Activated CD8-positive, alpha-beta T cell treated with anti-CD3 and anti-CD28 coated beads, Interleukin-2, amount 10 ng/mL, durations not matched to agents 7 days and 5 days (primary cell): ENCODE results near the gene HHIP. TPM values are rescaled to one million over a fixed set of nuclear protein-coding genes. Genes with fewer than 3 reads are reported as not detected.

Experiments used
- ATAC-seq: fragments of 150-1000 bp; cut with Tn5 transposase; one replicate; pipeline ENCODE4 v1.10.0; 2021; ENCODE audit warnings: moderate library complexity
- CTCF ChIA-PET: fragments of 350-600 bp; sonication (Branson Sonifier 250); formaldehyde crosslinking; loops from one replicate; lab custom pipeline; 2021; ENCODE audit warnings: antibody characterized with exemption; lab: Charles Lee
- POLR2A ChIA-PET: fragments of 350-600 bp; sonication (Branson Sonifier 250); formaldehyde crosslinking; loops from one replicate; lab custom pipeline; 2021; ENCODE audit warnings: antibody characterized with exemption; lab: Charles Lee
- DNase-seq: peaks from one replicate; pipeline ENCODE4 v3.0.0-alpha.2; 2020
- H3K27ac Mint-ChIP-seq: one replicate; pipeline ENCODE4 v1.8.0; 2021; ENCODE audit warnings: mild to moderate bottlenecking, mixed read lengths
- H3K27me3 Mint-ChIP-seq: one replicate; pipeline ENCODE4 v1.8.0; 2021; ENCODE audit warnings: low read depth, mixed read lengths
- H3K36me3 Mint-ChIP-seq: one replicate; pipeline ENCODE4 v1.8.0; 2021; ENCODE audit warnings: low read depth, mixed read lengths
- H3K4me1 Mint-ChIP-seq: one replicate; pipeline ENCODE4 v1.8.0; 2021; ENCODE audit warnings: low read depth, mixed read lengths
- H3K4me3 Mint-ChIP-seq: one replicate; pipeline ENCODE4 v1.8.0; 2021; ENCODE audit warnings: mild to moderate bottlenecking, mixed read lengths
- H3K9me3 Mint-ChIP-seq: one replicate; pipeline ENCODE4 v1.8.0; 2022; ENCODE audit warnings: mixed read lengths; ENCODE audit not compliant: insufficient read depth
- total RNA-seq, 2 experiments: library from RNA; stranded (reverse); gene quantifications; one replicate each; pipeline ENCODE4 v1.2.3, GENCODE V29; 2021

Gene HHIP
- total RNA-seq, 2 experiments from 2014 or later = not detected

DNA sequence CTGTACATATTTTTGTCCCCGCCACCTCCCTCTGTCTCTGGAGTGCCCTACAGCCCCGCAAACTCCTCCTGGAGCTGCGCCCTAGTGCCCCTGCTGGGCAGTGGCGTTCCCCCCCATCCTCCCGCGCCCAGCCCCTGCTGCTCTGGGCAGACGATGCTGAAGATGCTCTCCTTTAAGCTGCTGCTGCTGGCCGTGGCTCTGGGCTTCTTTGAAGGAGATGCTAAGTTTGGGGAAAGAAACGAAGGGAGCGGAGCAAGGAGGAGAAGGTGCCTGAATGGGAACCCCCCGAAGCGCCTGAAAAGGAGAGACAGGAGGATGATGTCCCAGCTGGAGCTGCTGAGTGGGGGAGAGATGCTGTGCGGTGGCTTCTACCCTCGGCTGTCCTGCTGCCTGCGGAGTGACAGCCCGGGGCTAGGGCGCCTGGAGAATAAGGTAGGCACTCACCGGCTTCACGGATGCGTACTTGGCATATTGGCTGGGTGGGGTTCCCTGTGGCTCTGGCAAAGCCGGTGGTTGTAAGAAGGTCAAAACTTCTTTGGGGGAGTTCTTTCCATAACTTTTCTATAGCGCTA lies 653 bp downstream of the HHIP start:
- Mint-ChIP-seq H3K27me3 (peaks cover 58% of the 10 kb centered on the region), H3K9me3 (no peaks in the 10 kb centered on the region), H3K4me3 (peak overlapping the region; percentile 77), H3K36me3 (no peaks in the 10 kb centered on the region), H3K4me1 (peaks cover 21% of the 10 kb centered on the region), H3K27ac (no peak overlapping the region)
- ATAC-seq = peak; percentile 50
- ChIA-PET POLR2A (no interaction called here), CTCF (no interaction called here)
- DNase-seq = no peak

DNA sequence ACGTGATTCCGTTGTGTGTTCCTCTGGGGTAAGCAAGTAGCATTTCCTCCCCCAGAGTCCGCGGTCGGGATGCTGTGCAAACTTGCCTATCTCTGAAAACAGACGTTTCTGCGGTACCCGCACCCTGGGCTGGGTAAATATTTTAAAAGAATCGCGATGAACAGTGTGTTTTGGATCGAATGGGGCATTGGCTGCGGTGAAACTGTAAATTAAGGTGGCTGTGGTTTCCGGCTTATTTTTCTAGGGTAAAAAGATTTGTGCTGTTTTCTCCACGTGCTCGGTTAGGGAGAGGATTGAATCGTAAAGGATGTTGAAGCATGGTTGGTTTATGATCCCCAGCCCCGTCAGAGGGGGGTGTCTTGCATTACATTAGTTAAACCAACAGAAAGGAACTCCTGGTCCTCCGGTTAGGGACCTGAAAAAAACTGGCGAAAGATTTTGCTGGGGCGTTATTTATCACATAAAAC lies 1.2 kb downstream of the HHIP start:
- ChIA-PET POLR2A (no interaction called here), CTCF (no interaction called here)
- ATAC-seq (peak; percentile 48), DNase-seq (peak; percentile 54)
- H3K27ac Mint-ChIP-seq = no peak overlapping the region
- H3K27me3 Mint-ChIP-seq = peaks cover 58% of the 10 kb centered on the region
- peaks cover 21% of the 10 kb centered on the region for H3K4me1 Mint-ChIP-seq
- no peaks in the 10 kb centered on the region for H3K36me3 Mint-ChIP-seq
- peak overlapping the region; percentile 77 for H3K4me3 Mint-ChIP-seq
- H3K9me3 Mint-ChIP-seq = no peaks in the 10 kb centered on the region

- DNase-seq (no peak), ATAC-seq (no peak)
- Mint-ChIP-seq H3K36me3 (no peaks in the 10 kb centered on the region), H3K27me3 (peaks cover 58% of the 10 kb centered on the region), H3K4me3 (no peak overlapping the region), H3K9me3 (no peaks in the 10 kb centered on the region), H3K27ac (no peak overlapping the region), H3K4me1 (peaks cover 21% of the 10 kb centered on the region)
- ChIA-PET POLR2A (no interaction called here), CTCF (no interaction called here)
These were observed 1.6 kb downstream of the HHIP start for GRCh38 chr4:144647590-144647989.

GRCh38 chr4:144648042-144648441 lies 2.1 kb downstream of the HHIP start:
- CTCF ChIA-PET = no interaction called here
- no peaks in the 10 kb centered on the region for H3K9me3 Mint-ChIP-seq
- no peaks in the 10 kb centered on the region for H3K36me3 Mint-ChIP-seq
- H3K27ac Mint-ChIP-seq = no peak overlapping the region
- peaks cover 59% of the 10 kb centered on the region for H3K27me3 Mint-ChIP-seq
- peaks cover 21% of the 10 kb centered on the region for H3K4me1 Mint-ChIP-seq
- POLR2A ChIA-PET = no interaction called here
- DNase-seq (no peak), ATAC-seq (no peak)
- no peak overlapping the region for H3K4me3 Mint-ChIP-seq

DNA sequence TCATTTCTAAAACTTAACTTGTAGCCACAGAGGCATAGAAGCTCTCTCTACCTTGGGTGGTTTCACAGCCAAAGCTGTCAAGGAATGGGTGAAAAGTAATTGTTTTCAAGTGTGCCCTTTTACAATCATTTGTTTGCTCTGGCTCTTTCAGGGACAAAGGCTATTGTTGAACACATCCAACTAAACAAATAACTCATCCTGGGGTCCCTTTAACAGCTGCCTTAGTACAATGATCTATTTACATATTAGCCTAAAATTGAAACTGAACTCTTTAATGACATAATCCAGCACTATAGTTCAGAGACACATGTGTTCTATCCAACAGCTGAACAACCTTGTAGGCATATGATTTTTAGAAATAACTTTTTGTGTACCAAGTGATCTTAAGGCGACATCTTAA lies 3.7 kb downstream of the HHIP start:
- CTCF ChIA-PET = no interaction called here
- POLR2A ChIA-PET = no interaction called here

GRCh38 chr4:144650311-144651005 lies 4.5 kb downstream of the HHIP start:
- DNase-seq (no peak), ATAC-seq (no peak)
- Mint-ChIP-seq H3K36me3 (no peaks in the 10 kb centered on the region), H3K9me3 (no peaks in the 10 kb centered on the region), H3K27ac (no peak overlapping the region), H3K4me3 (no peak overlapping the region), H3K4me1 (peaks cover 21% of the 10 kb centered on the region), H3K27me3 (peaks cover 52% of the 10 kb centered on the region)
- CTCF ChIA-PET = no interaction called here
- POLR2A ChIA-PET = no interaction called here

More for the DNA sequence above, 3.7 kb downstream of the HHIP start:
- peaks cover 21% of the 10 kb centered on the region for H3K4me1 Mint-ChIP-seq
- H3K9me3 Mint-ChIP-seq = no peaks in the 10 kb centered on the region
- H3K27ac Mint-ChIP-seq = no peak overlapping the region
- ATAC-seq (no peak), DNase-seq (no peak)
- H3K36me3 Mint-ChIP-seq = no peaks in the 10 kb centered on the region
- H3K4me3 Mint-ChIP-seq = no peak overlapping the region
- H3K27me3 Mint-ChIP-seq = peaks cover 56% of the 10 kb centered on the region

DNA sequence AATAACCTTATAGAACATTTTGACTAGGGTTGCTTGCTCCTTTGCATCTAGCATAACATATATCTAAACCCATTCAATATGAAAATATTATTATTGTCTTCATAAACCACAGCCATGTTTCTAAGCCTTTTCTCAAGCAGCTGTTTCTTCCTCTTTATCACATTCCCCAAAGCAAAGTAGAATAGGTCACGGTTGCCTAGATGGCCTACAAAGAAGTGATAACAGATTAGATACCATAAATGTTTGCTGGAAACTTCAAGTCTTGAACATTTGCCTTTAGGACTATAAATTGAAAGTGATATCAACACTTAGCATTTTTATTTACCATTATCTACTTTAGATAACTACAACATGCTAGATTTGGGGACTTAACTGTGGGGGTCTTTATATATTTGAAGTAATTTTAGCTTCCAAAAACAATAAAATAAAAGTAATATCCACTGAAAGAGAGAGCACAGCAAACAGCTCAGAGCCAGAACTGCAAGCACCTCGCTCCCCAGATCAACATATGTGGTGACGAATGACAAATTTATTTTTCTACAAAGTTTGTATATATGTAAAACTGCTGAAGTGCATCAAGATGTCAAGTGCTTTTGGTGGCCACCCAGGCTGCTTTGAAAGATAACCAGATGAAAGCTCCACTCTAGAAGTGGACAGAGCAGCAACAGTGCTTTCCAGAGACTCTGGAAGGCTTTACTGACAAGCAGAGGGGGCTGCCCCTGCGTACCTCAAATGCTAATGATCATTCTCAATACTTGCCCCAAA lies 8.0 kb downstream of the HHIP start:
- Mint-ChIP-seq H3K9me3 (no peaks in the 10 kb centered on the region), H3K27me3 (peaks cover 26% of the 10 kb centered on the region), H3K36me3 (no peaks in the 10 kb centered on the region), H3K4me1 (peaks cover 1% of the 10 kb centered on the region), H3K27ac (no peak overlapping the region), H3K4me3 (no peak overlapping the region)
- ChIA-PET CTCF (no interaction called here), POLR2A (no interaction called here)
- DNase-seq = no peak
- ATAC-seq = no peak

DNA sequence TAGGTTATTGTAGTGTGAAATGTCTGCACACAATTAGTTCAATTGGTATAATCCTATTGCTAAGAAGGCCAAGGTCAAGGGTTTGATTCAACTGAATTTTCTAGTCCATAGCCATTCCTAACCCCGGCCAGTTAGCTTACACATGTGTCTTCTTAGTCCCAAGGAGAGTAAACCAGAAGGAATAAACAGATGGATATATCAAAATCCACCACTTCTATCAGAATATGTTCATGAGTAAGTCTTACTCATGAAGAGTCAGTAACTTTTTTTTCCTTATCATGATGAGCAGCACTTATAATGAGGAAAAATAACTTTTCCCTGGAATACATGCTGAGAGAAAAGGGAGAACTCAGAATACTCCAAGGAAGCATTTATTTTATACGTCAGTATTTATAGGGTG lies 9.5 kb downstream of the HHIP start:
- ChIA-PET CTCF (no interaction called here), POLR2A (no interaction called here)
- ATAC-seq (no peak), DNase-seq (no peak)
- H3K9me3 Mint-ChIP-seq = no peaks in the 10 kb centered on the region
- no peak overlapping the region for H3K4me3 Mint-ChIP-seq
- no peaks in the 10 kb centered on the region for H3K36me3 Mint-ChIP-seq
- peaks cover 1% of the 10 kb centered on the region for H3K4me1 Mint-ChIP-seq
- peaks cover 14% of the 10 kb centered on the region for H3K27me3 Mint-ChIP-seq
- H3K27ac Mint-ChIP-seq = no peak overlapping the region

DNA sequence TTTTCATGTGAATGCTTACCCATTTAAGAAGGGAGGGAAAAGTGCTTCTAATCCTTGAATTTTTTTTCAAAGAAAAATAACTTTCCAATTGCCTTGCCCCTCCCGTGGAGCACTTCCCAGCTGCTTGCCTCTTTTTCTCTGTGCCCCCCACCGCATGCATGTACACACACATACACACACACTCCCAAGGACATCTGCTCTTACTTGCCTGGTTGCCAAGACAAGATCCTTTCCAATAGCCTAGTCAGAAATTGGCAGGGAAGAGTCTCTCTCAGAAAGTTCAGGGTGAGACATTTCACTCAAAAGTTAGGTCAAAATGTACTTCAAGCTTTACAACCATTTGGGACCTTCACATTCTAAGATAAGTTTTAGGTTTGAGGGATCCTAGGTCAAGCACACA lies 10.9 kb downstream of the HHIP start:
- H3K27me3 Mint-ChIP-seq = peaks cover 11% of the 10 kb centered on the region
- peaks cover 1% of the 10 kb centered on the region for H3K4me1 Mint-ChIP-seq
- DNase-seq (no peak), ATAC-seq (no peak)
- H3K4me3 Mint-ChIP-seq = no peak overlapping the region
- POLR2A ChIA-PET = no interaction called here
- H3K36me3 Mint-ChIP-seq = no peaks in the 10 kb centered on the region
- H3K27ac Mint-ChIP-seq = no peak overlapping the region
- CTCF ChIA-PET = no interaction called here
- no peaks in the 10 kb centered on the region for H3K9me3 Mint-ChIP-seq

DNA sequence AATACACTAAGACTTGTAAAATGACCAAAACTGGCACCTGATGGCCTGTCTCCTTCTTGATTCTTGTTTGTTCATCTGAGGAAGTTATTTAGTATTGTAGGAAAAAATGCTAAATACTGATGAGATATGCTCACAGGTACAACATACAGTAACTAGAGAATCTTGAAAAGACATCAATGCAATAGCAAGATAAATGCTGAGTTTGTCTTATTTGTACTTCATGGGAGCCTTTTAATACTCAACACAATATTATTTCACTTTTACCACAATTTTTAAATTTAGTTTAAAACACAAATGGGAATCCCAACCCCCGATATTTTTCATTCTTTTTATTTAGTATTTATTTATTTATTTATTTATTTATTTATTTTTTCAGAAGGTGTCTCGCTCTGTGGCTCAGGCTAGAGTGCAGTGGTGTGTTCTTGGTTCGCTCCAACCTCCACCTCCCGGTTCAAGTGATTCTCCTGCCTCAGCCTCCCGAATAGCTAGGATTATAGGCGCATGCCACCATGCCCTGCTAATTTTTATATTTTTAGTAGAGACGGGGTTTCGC lies 12.1 kb downstream of the HHIP start:
- no peak overlapping the region for H3K27ac Mint-ChIP-seq
- H3K27me3 Mint-ChIP-seq = peaks cover 11% of the 10 kb centered on the region
- ATAC-seq (no peak), DNase-seq (no peak)
- H3K4me3 Mint-ChIP-seq = no peak overlapping the region
- H3K4me1 Mint-ChIP-seq = peaks cover 1% of the 10 kb centered on the region
- no peaks in the 10 kb centered on the region for H3K9me3 Mint-ChIP-seq
- ChIA-PET CTCF (no interaction called here), POLR2A (no interaction called here)
- H3K36me3 Mint-ChIP-seq = no peaks in the 10 kb centered on the region

- ATAC-seq (no peak), DNase-seq (no peak)
- Mint-ChIP-seq H3K27me3 (peaks cover 11% of the 10 kb centered on the region), H3K4me3 (no peak overlapping the region), H3K4me1 (peaks cover 1% of the 10 kb centered on the region), H3K36me3 (no peaks in the 10 kb centered on the region), H3K27ac (no peak overlapping the region), H3K9me3 (no peaks in the 10 kb centered on the region)
- POLR2A ChIA-PET = no interaction called here
- CTCF ChIA-PET = no interaction called here
These were observed 12.9 kb downstream of the HHIP start for GRCh38 chr4:144658903-144659302.

- no peak for DNase-seq
- Mint-ChIP-seq H3K9me3 (no peaks in the 10 kb centered on the region), H3K36me3 (no peaks in the 10 kb centered on the region), H3K27ac (no peak overlapping the region), H3K4me3 (no peak overlapping the region), H3K4me1 (peaks cover 1% of the 10 kb centered on the region), H3K27me3 (peaks cover 11% of the 10 kb centered on the region)
- CTCF ChIA-PET = no interaction called here
- POLR2A ChIA-PET = no interaction called here
- ATAC-seq = no peak
These were observed 13.5 kb downstream of the HHIP start for GRCh38 chr4:144659447-144659846.
